BJ (cell line): Measurements from ENCODE around the gene RLF. TPM values are rescaled to one million over a fixed set of nuclear protein-coding genes. Genes with fewer than 3 reads are reported as not detected.

Experiments used
- CTCF ChIA-PET: fragments of 350-600 bp; formaldehyde crosslinking; extraction: SDS; loops from one replicate; lab custom pipeline; 2021; ENCODE audit warnings: antibody characterized with exemption, inconsistent platforms; lab: Yijun Ruan, JAX
- POLR2A ChIA-PET: fragments of 300-600 bp; sonication (Branson Sonifier 250); formaldehyde crosslinking; extraction: SDS; loops from one replicate; lab custom pipeline; 2021; ENCODE audit warnings: antibody characterized with exemption; lab: Charles Lee
- DNase-seq: peaks from one replicate; pipeline ENCODE4 v3.0.0-alpha.2; 2011; ENCODE audit warnings: low read depth
- H3K27me3 ChIP-seq: 2 replicates; pipeline ENCODE4 v1.6.0; 2011; ENCODE audit warnings: low read length; ENCODE audit not compliant: control insufficient read depth, insufficient read depth
- H3K36me3 ChIP-seq: 2 replicates; pipeline ENCODE4 v1.5.1; 2011; ENCODE audit warnings: low read length; ENCODE audit not compliant: control insufficient read depth, insufficient read depth
- H3K4me3 ChIP-seq: 2 replicates; pipeline ENCODE4 v1.5.1; 2011; ENCODE audit warnings: low read depth, mild to moderate bottlenecking, control low read depth, low read length
- CTCF ChIP-seq: IDR thresholded peaks from 2 replicates; pipeline ENCODE4 v1.5.1; 2011; ENCODE audit warnings: low read depth, mild to moderate bottlenecking, control low read depth, inconsistent platforms, low read length, moderate library complexity; ENCODE audit not compliant: insufficient read depth
- polyA plus RNA-seq: library from polyadenylated mRNA; depleted of rRNA; stranded (reverse); fragments of >200 nt; gene quantifications from 2 replicates; pipeline ENCODE4 v1.2.3, GENCODE V29; 2011

RLF gene
- polyA plus RNA-seq, 1 experiment, result 4.1 TPM

- no peak for TF ChIP-seq CTCF
- CTCF ChIA-PET, result interaction anchor here (1.1 kb wide), 1 partner anchor 10 kb away, joined by 3 read pairs; no protein-coding TSS in a partner anchor
- Histone ChIP-seq H3K4me3 (no peak within 1 kb of the TSS), H3K36me3 (no peaks in the 10 kb centered on the region), H3K27me3 (no peaks in the 10 kb centered on the region)
- no peak for DNase-seq
- POLR2A ChIA-PET, result no interaction called here
These were observed 86.5 kb downstream of the RLF start, which contains the start of gene TMCO2 for GRCh38 chr1:40247655-40248054. TSS of gene TMCO2 (plus strand) at chr1:40247937. CDS start at chr1:40247994, 57 bp downstream.

- DNase-seq, result no peak
- ChIA-PET CTCF (no interaction called here), POLR2A (no interaction called here)
- H3K36me3 ChIP-seq, result no peaks in the 10 kb centered on the region
- H3K4me3 ChIP-seq, result no peak overlapping the region
- no peak for TF ChIP-seq CTCF
- no peaks in the 10 kb centered on the region for H3K27me3 ChIP-seq
These were observed 87.2 kb downstream of the RLF start for GRCh38 chr1:40248412-40248811.

- no peak for TF ChIP-seq CTCF
- H3K36me3 ChIP-seq, result no peaks in the 10 kb centered on the region
- POLR2A ChIA-PET, result no interaction called here
- no peak for DNase-seq
- no peak overlapping the region for H3K4me3 ChIP-seq
- CTCF ChIA-PET, result no interaction called here
- no peaks in the 10 kb centered on the region for H3K27me3 ChIP-seq
These were observed 90.3 kb downstream of the RLF start for GRCh38 chr1:40251456-40251855.

GRCh38 chr1:40252601-40253000, 91.4 kb downstream of the RLF start:
- DNase-seq, result no peak
- no peaks in the 10 kb centered on the region for H3K27me3 ChIP-seq
- ChIA-PET CTCF (no interaction called here), POLR2A (no interaction called here)
- H3K36me3 ChIP-seq, result no peaks in the 10 kb centered on the region
- H3K4me3 ChIP-seq, result no peak overlapping the region
- no peak for TF ChIP-seq CTCF

GRCh38 chr1:40255231-40255630, 94.0 kb downstream of the RLF start:
- TF ChIP-seq CTCF, result no peak
- Histone ChIP-seq H3K27me3 (no peaks in the 10 kb centered on the region), H3K36me3 (no peaks in the 10 kb centered on the region; the same call in 1 of the 2 replicates), H3K4me3 (no peak overlapping the region)
- CTCF ChIA-PET, result interaction anchor here (1.2 kb wide), 1 partner anchor 60 kb away, joined by 4 read pairs; no protein-coding TSS in a partner anchor
- DNase-seq, result no peak
- POLR2A ChIA-PET, result no interaction called here
